ENCODE measurements around the gene ZNF346. TPM values are rescaled to one million over a fixed set of nuclear protein-coding genes. Genes with fewer than 3 reads are reported as not detected.
"Not testable (repeated sequence)": the region's sequence is repeated elsewhere in the genome, so short reads cannot be mapped to it uniquely, and the experiment has no call there.

The ZNF346 gene
- total RNA-seq, 2 donors from 2014 or later, result 18.5 to 22.5 TPM

- Mint-ChIP-seq H3K27ac (no peak overlapping the region), H3K27me3 (no peaks in the 10 kb centered on the region), H3K36me3 (ENCODE audit: low read depth) (peaks cover 23% of the 10 kb centered on the region), H3K9me3 (no peaks in the 10 kb centered on the region), H3K4me1 (peaks cover 27% of the 10 kb centered on the region), H3K4me3 (no peak overlapping the region)
- ATAC-seq (replicated peaks), result no peak
Observed at GRCh38 chr5:176998828-176999227, 23.7 kb upstream of the ZNF346 start.

GRCh38 chr5:176999526-176999925, 23.0 kb upstream of the ZNF346 start:
- H3K27me3 Mint-ChIP-seq; H3K4me3 Mint-ChIP-seq; ATAC-seq (replicated peaks); H3K9me3 Mint-ChIP-seq: not testable (repeated sequence)
- Mint-ChIP-seq H3K27ac (peak overlapping the region; percentile 63), H3K36me3 (ENCODE audit: low read depth) (peaks cover 23% of the 10 kb centered on the region), H3K4me1 (peaks cover 32% of the 10 kb centered on the region)

DNA sequence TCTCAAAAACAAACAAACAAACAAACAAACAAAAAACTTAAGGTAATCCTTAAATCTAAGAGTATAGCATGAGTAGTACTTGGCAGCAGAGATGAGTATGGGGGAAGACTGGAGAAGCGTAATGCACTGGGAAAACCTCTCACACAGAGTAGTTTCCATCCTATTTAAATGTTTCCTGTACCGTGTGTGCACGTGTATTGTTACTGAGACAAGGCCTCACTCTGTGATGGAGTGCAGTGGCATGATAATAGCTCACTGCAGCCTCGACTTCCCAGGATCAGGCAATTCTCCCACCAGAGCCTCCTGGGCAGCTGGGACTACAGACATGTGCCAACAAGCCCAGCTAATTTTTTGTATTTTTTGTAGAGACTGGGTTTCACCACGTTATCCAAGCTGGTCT, 18.8 kb upstream of the ZNF346 start:
- Mint-ChIP-seq H3K27me3 (no peaks in the 10 kb centered on the region), H3K4me1 (peaks cover 18% of the 10 kb centered on the region), H3K4me3 (peak overlapping the region; percentile 98), H3K9me3 (no peaks in the 10 kb centered on the region), H3K36me3 (ENCODE audit: low read depth) (peaks cover 34% of the 10 kb centered on the region), H3K27ac (peak overlapping the region; percentile 30)
- ATAC-seq (replicated peaks), result no peak

DNA sequence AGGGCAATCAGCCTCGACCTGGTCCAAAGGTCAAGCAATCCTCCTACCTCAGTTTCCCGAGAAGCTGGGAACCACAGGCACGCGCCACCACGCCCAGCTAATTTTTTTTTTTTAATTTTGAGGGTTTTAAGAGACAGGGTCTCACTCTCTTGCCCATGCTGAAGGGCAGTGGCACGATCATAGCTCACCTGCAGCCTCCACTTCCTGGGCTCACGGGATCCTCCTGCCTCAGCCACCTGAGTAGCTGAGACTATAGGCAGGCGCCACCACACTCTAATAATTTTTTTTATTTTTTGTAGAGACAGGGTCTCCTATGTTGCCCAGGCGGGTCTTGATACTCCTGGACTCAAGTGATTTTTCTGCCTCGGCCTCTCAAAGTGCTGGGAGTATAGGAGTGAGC, 17.5 kb upstream of the ZNF346 start:
- H3K4me3 Mint-ChIP-seq, result peak overlapping the region; percentile 98
- peak overlapping the region; percentile 93 for H3K27ac Mint-ChIP-seq
- peaks cover 26% of the 10 kb centered on the region for H3K36me3 Mint-ChIP-seq (ENCODE audit: low read depth)

DNA sequence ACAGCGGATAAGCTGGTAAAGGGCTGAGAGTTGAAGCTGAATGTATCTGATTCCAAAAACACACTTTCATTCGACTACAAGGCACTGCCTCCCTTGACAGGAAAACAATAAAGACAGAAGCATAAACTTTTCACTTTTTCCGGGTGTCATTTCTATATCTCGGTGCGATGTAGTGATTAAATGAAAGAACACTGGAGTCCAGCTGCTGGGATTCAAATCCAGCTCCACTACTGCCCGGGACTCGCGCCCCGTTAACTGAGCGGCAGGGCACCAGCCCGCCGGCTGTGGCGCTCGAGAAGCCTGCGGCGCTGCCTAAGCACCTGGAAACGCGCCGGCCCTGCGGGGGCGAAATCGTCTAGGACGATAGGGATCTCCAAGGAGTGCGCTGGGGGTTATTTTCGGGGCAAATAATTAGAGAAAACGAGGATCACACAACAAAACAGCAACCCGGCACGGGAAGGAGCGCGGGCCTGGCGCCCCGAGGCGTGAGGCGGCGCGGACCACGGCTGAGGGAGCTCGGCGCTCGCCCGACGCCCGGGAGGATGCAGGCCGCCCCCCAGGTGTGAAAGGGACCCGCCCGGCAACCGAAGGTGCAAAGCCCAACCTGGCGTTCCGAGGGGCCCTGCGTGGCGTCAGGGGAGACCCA, 16.8 kb upstream of the ZNF346 start:
- H3K27me3 Mint-ChIP-seq, result no peaks in the 10 kb centered on the region
- H3K4me1 Mint-ChIP-seq, result peaks cover 18% of the 10 kb centered on the region
- peaks cover 22% of the 10 kb centered on the region for H3K36me3 Mint-ChIP-seq (ENCODE audit: low read depth)
- no peaks in the 10 kb centered on the region for H3K9me3 Mint-ChIP-seq
- peak; percentile 57 for ATAC-seq (replicated peaks)
- H3K27ac Mint-ChIP-seq, result peak overlapping the region; percentile 93
- peak overlapping the region; percentile 98 for H3K4me3 Mint-ChIP-seq

More for the DNA sequence above, 17.5 kb upstream of the ZNF346 start:
- H3K27me3 Mint-ChIP-seq, result no peaks in the 10 kb centered on the region
- H3K9me3 Mint-ChIP-seq, result no peaks in the 10 kb centered on the region
- peaks cover 18% of the 10 kb centered on the region for H3K4me1 Mint-ChIP-seq
- no peak for ATAC-seq (replicated peaks)

DNA sequence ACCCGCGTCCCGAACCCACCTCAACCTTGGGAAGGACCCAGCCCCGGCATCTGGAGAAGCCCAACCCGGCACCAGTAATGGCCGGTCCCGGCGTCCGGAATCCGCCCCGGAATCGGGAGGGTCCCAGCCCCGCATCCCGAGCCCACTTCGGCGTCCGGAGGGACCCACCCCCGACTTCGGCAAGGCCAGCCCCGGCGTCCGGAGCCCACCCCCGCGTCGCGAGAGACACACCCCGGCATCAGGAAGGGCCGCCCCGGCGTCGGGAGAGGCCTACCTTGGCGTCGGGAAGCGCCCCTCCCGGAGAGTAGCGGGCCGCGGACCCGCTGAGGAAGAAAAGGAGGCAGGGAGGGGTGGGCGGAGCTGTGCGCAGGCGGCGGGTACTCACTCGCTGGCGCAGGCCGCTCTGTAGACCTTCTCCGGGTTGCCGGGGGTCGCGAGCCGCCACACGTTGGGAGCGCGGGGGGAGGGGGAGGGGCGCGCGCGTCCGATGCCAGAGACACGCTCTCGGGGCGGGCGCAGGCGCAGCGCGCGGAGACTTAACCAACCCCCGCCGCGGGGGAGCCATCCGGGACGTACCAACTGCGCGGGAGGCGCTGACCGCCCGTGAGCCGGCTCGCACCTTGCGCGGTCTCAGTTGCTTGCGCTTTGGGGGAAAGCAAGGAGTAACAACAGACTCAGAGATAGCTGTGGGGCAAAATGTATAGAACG, 16.1 kb upstream of the ZNF346 start, which contains the start of gene UIMC1:
Gene UIMC1, minus strand, starts transcription at position 515 of the 708 bp plus-strand sequence. CDS start 24,164 bp downstream, outside the sequence.
- peak; percentile 92 for ATAC-seq (replicated peaks)
- H3K27me3 Mint-ChIP-seq, result no peaks in the 10 kb centered on the region
- H3K27ac Mint-ChIP-seq, result peak within 1 kb of the TSS; percentile 94
- H3K9me3 Mint-ChIP-seq, result no peaks in the 10 kb centered on the region
- peaks cover 18% of the 10 kb centered on the region for H3K4me1 Mint-ChIP-seq
- H3K36me3 Mint-ChIP-seq (ENCODE audit: low read depth), result peaks cover 15% of the 10 kb centered on the region
- peak within 1 kb of the TSS; percentile 98 for H3K4me3 Mint-ChIP-seq

- Mint-ChIP-seq H3K9me3 (no peaks in the 10 kb centered on the region), H3K4me3 (peak overlapping the region; percentile 6), H3K27me3 (no peaks in the 10 kb centered on the region), H3K4me1 (peaks cover 13% of the 10 kb centered on the region), H3K27ac (no peak overlapping the region), H3K36me3 (ENCODE audit: low read depth) (peaks cover 11% of the 10 kb centered on the region)
- ATAC-seq (replicated peaks), result no peak
Observed at GRCh38 chr5:177008716-177009115, 13.8 kb upstream of the ZNF346 start.

GRCh38 chr5:177010153-177010552, 12.3 kb upstream of the ZNF346 start:
- Mint-ChIP-seq H3K9me3 (no peaks in the 10 kb centered on the region), H3K4me3 (no peak overlapping the region), H3K27ac (no peak overlapping the region), H3K27me3 (no peaks in the 10 kb centered on the region), H3K36me3 (ENCODE audit: low read depth) (peaks cover 8% of the 10 kb centered on the region), H3K4me1 (peaks cover 5% of the 10 kb centered on the region)
- no peak for ATAC-seq (replicated peaks)

DNA sequence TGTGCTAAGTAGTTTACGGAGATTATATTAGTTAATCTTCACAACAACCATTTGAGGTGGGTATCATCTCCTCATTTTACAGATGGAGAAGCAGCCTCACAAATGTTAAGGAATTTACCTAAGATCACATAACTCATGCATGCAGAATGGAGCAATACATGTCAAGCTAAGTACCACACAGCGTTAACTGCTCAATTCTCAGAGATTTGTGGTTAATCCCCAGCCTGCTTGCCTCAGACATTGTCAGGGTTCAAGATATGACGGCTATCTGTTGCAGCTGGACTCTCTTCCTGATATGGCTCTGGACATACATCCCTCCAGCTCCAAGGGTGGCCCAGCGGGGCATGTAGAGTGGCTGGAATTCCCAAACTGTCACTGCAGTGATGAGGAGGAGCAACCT, 7.3 kb upstream of the ZNF346 start:
- no peak overlapping the region for H3K4me3 Mint-ChIP-seq
- no peaks in the 10 kb centered on the region for H3K4me1 Mint-ChIP-seq
- no peak overlapping the region for H3K27ac Mint-ChIP-seq
- H3K27me3 Mint-ChIP-seq, result no peaks in the 10 kb centered on the region
- H3K9me3 Mint-ChIP-seq, result no peaks in the 10 kb centered on the region
- no peaks in the 10 kb centered on the region for H3K36me3 Mint-ChIP-seq (ENCODE audit: low read depth)
- ATAC-seq (replicated peaks), result no peak

DNA sequence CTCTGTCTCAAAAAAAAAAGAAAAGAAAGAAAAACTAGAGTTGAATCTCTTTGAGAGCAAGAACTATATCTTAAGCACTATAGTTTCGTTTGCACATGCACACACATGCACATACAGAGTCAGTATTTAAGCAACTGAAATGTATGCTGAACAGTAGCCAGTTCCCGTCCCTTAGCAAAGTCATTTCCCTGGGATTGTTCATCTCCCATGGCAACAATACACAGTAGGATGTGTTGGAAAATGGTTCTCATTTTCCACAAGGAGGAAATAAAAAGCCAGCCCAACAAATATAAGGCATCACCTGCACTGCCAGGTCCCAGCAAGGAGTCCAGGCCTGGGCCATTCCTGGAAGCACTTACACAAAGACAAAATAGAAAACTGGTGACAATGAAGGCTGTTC, 4.2 kb upstream of the ZNF346 start:
- Mint-ChIP-seq H3K27me3 (no peaks in the 10 kb centered on the region), H3K4me3 (no peak overlapping the region), H3K4me1 (peaks cover 10% of the 10 kb centered on the region), H3K9me3 (no peaks in the 10 kb centered on the region), H3K36me3 (ENCODE audit: low read depth) (no peaks in the 10 kb centered on the region), H3K27ac (no peak overlapping the region)
- no peak for ATAC-seq (replicated peaks)

DNA sequence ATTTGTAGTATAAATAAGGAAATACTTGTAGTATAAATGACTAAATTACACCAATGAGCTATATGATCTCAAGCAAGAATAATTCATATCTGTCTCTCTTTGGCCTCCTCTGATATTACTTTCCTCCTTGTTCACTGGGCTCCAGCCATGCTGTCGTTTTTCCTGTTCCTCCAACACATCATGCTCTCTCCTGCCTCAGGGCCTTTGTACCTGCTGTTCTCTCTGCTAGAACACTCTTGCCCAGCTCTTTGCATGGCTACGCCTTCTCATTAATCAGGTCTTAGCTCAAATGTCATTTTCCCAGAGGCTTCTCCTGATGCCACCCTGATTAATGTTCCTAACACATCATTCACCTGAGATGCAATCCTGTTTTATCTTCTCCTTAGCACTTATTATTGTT, 2.5 kb upstream of the ZNF346 start:
- peaks cover 22% of the 10 kb centered on the region for H3K4me1 Mint-ChIP-seq
- no peak for ATAC-seq (replicated peaks)
- H3K27ac Mint-ChIP-seq, result no peak overlapping the region
- H3K9me3 Mint-ChIP-seq, result no peaks in the 10 kb centered on the region
- no peak overlapping the region for H3K4me3 Mint-ChIP-seq
- H3K27me3 Mint-ChIP-seq, result no peaks in the 10 kb centered on the region
- H3K36me3 Mint-ChIP-seq (ENCODE audit: low read depth), result peaks cover 9% of the 10 kb centered on the region

GRCh38 chr5:177023303-177023664, 788 bp downstream of the ZNF346 start:
- ATAC-seq (replicated peaks), result no peak
- Mint-ChIP-seq H3K27me3 (no peaks in the 10 kb centered on the region), H3K4me1 (peaks cover 28% of the 10 kb centered on the region), H3K27ac (peak overlapping the region; percentile 99), H3K36me3 (ENCODE audit: low read depth) (peaks cover 33% of the 10 kb centered on the region), H3K9me3 (no peaks in the 10 kb centered on the region), H3K4me3 (peak overlapping the region; percentile 95)

DNA sequence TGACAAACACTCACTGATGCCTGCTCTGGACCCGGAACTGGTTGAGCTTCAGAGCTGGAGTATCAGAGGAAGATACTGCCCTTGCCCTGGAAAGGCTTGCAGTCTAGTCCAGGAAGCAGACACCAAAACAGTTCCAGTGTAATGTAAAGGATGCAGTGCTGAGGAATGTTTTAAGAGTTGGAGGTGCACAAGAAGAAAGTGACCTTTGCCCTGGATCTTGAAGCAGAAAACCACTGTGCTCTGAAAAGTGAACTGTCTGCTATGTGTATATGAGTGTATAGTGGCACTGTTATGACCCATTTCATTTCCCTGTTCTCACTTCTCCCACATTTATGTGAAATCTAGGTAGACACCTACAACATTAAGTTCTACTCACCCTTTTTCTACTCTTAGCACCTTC, 2.1 kb downstream of the ZNF346 start:
- Mint-ChIP-seq H3K36me3 (ENCODE audit: low read depth) (peaks cover 43% of the 10 kb centered on the region), H3K27ac (peak overlapping the region; percentile 72), H3K4me1 (peaks cover 28% of the 10 kb centered on the region), H3K9me3 (no peaks in the 10 kb centered on the region), H3K27me3 (no peaks in the 10 kb centered on the region), H3K4me3 (peak overlapping the region; percentile 95)
- peak; percentile 24 for ATAC-seq (replicated peaks)

- H3K36me3 Mint-ChIP-seq (ENCODE audit: low read depth), result peaks cover 47% of the 10 kb centered on the region
Observed at GRCh38 chr5:177025101-177025601, 2.7 kb downstream of the ZNF346 start.

DNA sequence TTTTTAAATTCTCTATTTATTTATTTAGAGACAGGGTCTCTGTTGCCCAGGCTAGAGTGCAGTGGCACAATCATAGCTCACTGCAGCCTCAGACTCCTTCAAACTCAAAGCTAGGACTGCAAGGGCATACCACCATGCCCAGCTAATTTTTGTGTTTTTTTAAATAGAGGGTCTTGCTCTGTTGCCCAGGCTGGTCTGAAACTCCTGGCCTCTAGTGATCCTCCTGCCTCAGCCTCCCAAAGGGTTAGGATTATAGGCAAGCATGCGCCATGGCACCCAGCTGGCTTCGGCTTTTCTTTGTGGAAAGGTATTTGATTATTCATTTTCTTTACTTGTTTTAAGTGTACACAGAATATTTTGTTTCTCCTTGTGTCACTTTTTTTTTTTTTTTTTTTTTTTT, 5.2 kb downstream of the ZNF346 start:
- no peak for ATAC-seq (replicated peaks)
- Mint-ChIP-seq H3K27ac (no peak overlapping the region), H3K9me3 (peaks cover 4% of the 10 kb centered on the region), H3K4me3 (no peak overlapping the region), H3K4me1 (peaks cover 25% of the 10 kb centered on the region), H3K36me3 (ENCODE audit: low read depth) (peaks cover 69% of the 10 kb centered on the region), H3K27me3 (no peaks in the 10 kb centered on the region)

More at GRCh38 chr5:177025101-177025601, 2.7 kb downstream of the ZNF346 start:
- H3K4me1 Mint-ChIP-seq, result peaks cover 28% of the 10 kb centered on the region
- peak overlapping the region; percentile 95 for H3K4me3 Mint-ChIP-seq
- H3K27me3 Mint-ChIP-seq, result no peaks in the 10 kb centered on the region
- ATAC-seq (replicated peaks), result no peak
- no peaks in the 10 kb centered on the region for H3K9me3 Mint-ChIP-seq
- H3K27ac Mint-ChIP-seq, result peak overlapping the region; percentile 72

Measured in activated T-helper 17 cell treated with anti-CD3 and anti-CD28 coated beads, Interleukin-2, amount 50 U/mL, for 72 hours (primary cell).